A549 (cell line): Measurements from ENCODE around the gene NRAP. TPM values are rescaled to one million over a fixed set of nuclear protein-coding genes. Genes with fewer than 3 reads are reported as not detected.

Experiments used
- ATAC-seq, 2 experiments: fragments of 200-7000 bp in 1 of 2; fragments of >200 bp in 1 of 2; cut with Nextera tagmentation in 1 of 2; cut with Tn5 transposase in 1 of 2; 3 replicates each; pipeline versions ENCODE4 v1.8.0 to v1.9.1; 2018 to 2020; ENCODE audit warnings: mild to moderate bottlenecking in 1 of 2, moderate library complexity in 1 of 2
- CTCF ChIA-PET: fragments of 300-600 bp; sonication (Branson Sonifier 250); formaldehyde crosslinking; extraction: SDS; loops from one replicate; lab custom pipeline; 2021; ENCODE audit warnings: antibody characterized with exemption, inconsistent platforms; lab: Yijun Ruan, JAX
- POLR2A ChIA-PET: fragments of 350-600 bp; formaldehyde crosslinking; extraction: SDS; loops from one replicate; lab custom pipeline; 2021; ENCODE audit warnings: antibody characterized with exemption, inconsistent platforms; lab: Yijun Ruan, JAX
- DNase-seq, 2 experiments: peaks; one replicate each; pipeline versions ENCODE4 v3.0.0 to v3.0.0-alpha.2; 2011 to 2016; ENCODE audit warnings: low read depth in 1 of 2, low spot score in 1 of 2
- FAIRE-seq: peaks from 2 replicates; lab custom pipeline; 2011; peaks lifted over from hg19 to GRCh38; lab: Jason Lieb, UNC
- H3K27ac ChIP-seq, 2 experiments: fragments of >200 bp; sonication (Bioruptor Twin); formaldehyde crosslinking; 3 replicates each; pipeline ENCODE4 v1.5.1; 2016 to 2017
- H3K4me1 ChIP-seq: fragments of >200 bp; sonication (Bioruptor Twin); formaldehyde crosslinking; 3 replicates; pipeline ENCODE4 v1.6.1; 2016
- H3K4me2 ChIP-seq: fragments of >200 bp; sonication (Bioruptor Twin); formaldehyde crosslinking; 3 replicates; pipeline ENCODE4 v1.6.1; 2016
- H3K4me3 ChIP-seq: fragments of >200 bp; sonication (Bioruptor Twin); formaldehyde crosslinking; 3 replicates; pipeline ENCODE4 v1.5.1; 2016
- H3K9me3 ChIP-seq: fragments of >200 bp; sonication (Bioruptor Twin); formaldehyde crosslinking; 3 replicates; pipeline ENCODE4 v1.6.1; 2016
- BHLHE40 ChIP-seq: IDR thresholded peaks from 2 replicates; pipeline ENCODE4 v1.6.1; 2012; ENCODE audit warnings: low read depth, low read length, inconsistent platforms
- CHD4 ChIP-seq: fragments of 200-600 bp; sonication (generic); IDR thresholded peaks from 2 replicates; pipeline ENCODE4 v1.6.1; 2016; ENCODE audit warnings: antibody characterized with exemption, mild to moderate bottlenecking, borderline replicate concordance
- FOSB ChIP-seq: fragments of 250-450 bp; sonication (Bioruptor Pico); IDR thresholded peaks from 2 replicates; pipeline ENCODE4 v1.5.0; 2020; ENCODE audit warnings: mild to moderate bottlenecking, moderate library complexity
- FOSL2 ChIP-seq, 2 experiments: fragments of 450-650 bp in 1 of 2; fragments of >200 bp in 1 of 2; sonication (Bioruptor Twin) in 1 of 2; formaldehyde crosslinking; IDR thresholded peaks; 2 replicates each; pipeline versions ENCODE4 v1.5.0 to v1.6.1; 2016 to 2020; ENCODE audit warnings: mild to moderate bottlenecking in 1 of 2, moderate library complexity in 1 of 2
- GATA3 ChIP-seq: IDR thresholded peaks from 2 replicates; pipeline ENCODE4 v1.6.1; 2012; ENCODE audit warnings: borderline replicate concordance
- HOXB5 ChIP-seq: fragments of 250-450 bp; sonication (Bioruptor Pico); IDR thresholded peaks from 2 replicates; pipeline ENCODE4 v1.5.0; 2020; ENCODE audit warnings: mild to moderate bottlenecking, moderate library complexity
- JUN ChIP-seq, 2 experiments: fragments of >200 bp; sonication (Bioruptor Twin); formaldehyde crosslinking; IDR thresholded peaks; 2 replicates in 1 of 2; 3 replicates in 1 of 2; pipeline ENCODE4 v1.6.1; 2016 to 2017
- KDM5A ChIP-seq: fragments of 200-600 bp; sonication (generic); IDR thresholded peaks from 2 replicates; pipeline ENCODE4 v1.6.1; 2016; ENCODE audit warnings: antibody characterized with exemption, mild to moderate bottlenecking
- MAZ ChIP-seq: fragments of 150-350 bp; IDR thresholded peaks from 2 replicates; pipeline ENCODE4 v1.6.1; 2014; ENCODE audit warnings: antibody characterized with exemption, low read depth, low read length, borderline replicate concordance
- PHF8 ChIP-seq: fragments of 200-600 bp; sonication (generic); IDR thresholded peaks from 2 replicates; pipeline ENCODE4 v1.6.1; 2016; ENCODE audit warnings: low read depth, mild to moderate bottlenecking, antibody characterized with exemption, moderate library complexity, borderline replicate concordance
- POLR2A ChIP-seq: IDR thresholded peaks from 2 replicates; pipeline ENCODE4 v1.6.1; 2012; ENCODE audit warnings: mild to moderate bottlenecking, low read length
- RAD21 ChIP-seq, 2 experiments: fragments of >200 bp in 1 of 2; sonication (Bioruptor Twin) in 1 of 2; formaldehyde crosslinking in 1 of 2; IDR thresholded peaks in 1 of 2; conservative IDR thresholded peaks in 1 of 2; 2 replicates in 1 of 2; 3 replicates in 1 of 2; pipeline ENCODE4 v1.6.1; 2012 to 2018; ENCODE audit warnings: inconsistent platforms in 1 of 2
- RARB ChIP-seq: fragments of 250-450 bp; sonication (Bioruptor Pico); IDR thresholded peaks from 2 replicates; pipeline ENCODE4 v1.8.0; 2021; ENCODE audit warnings: mild to moderate bottlenecking, moderate library complexity
- SMC3 ChIP-seq: fragments of >200 bp; sonication (Bioruptor Twin); formaldehyde crosslinking; IDR thresholded peaks from 3 replicates; pipeline ENCODE4 v1.6.1; 2018; ENCODE audit warnings: inconsistent platforms
- SREBF2 ChIP-seq: fragments of 450-650 bp; IDR thresholded peaks from 2 replicates; pipeline ENCODE4 v1.6.1; 2014; ENCODE audit warnings: mild to moderate bottlenecking, moderate library complexity
- ZFP36 ChIP-seq: fragments of 450-650 bp; IDR thresholded peaks from 2 replicates; pipeline ENCODE4 v1.6.1; 2014; ENCODE audit warnings: borderline replicate concordance; ENCODE audit not compliant: partially characterized antibody
- ZNF302 ChIP-seq: fragments of 250-450 bp; sonication (Bioruptor Pico); IDR thresholded peaks from 2 replicates; pipeline ENCODE4 v1.9.0; 2021; ENCODE audit warnings: inconsistent platforms, mild to moderate bottlenecking, moderate library complexity
- ZSCAN20 ChIP-seq: fragments of 250-450 bp; sonication (Bioruptor Pico); IDR thresholded peaks from 2 replicates; pipeline ENCODE4 v1.8.0; 2022; ENCODE audit warnings: mild to moderate bottlenecking, moderate library complexity
- WGBS: methylation state at CpG from one replicate; pipeline ENCODE4 v1.1.6; 2017; ENCODE audit errors: missing lambda C conversion rate; 5-methylcytosine and 5-hydroxymethylcytosine counted together
- polyA plus RNA-seq, 4 experiments: library from polyadenylated mRNA; depleted of rRNA in 3 of 4; stranded (reverse); fragments of >200 nt; fragmentation: RNase III in 1 of 4; extraction: RNeasy Plus Mini Kit Qiagen cat#74134 plus additional on column Dnase treatment in 1 of 4; gene quantifications; 2 replicates in 3 of 4; 3 replicates in 1 of 4; pipeline ENCODE4 v1.2.3, GENCODE V29; 2011 to 2017
- TF ChIP-seq, protein P1 (sequence below): fragments of >200 bp; sonication (Bioruptor Twin); formaldehyde crosslinking; IDR thresholded peaks from 3 replicates; pipeline ENCODE4 v1.6.1; 2016
- TF ChIP-seq, protein P2 (sequence below): IDR thresholded peaks from 2 replicates; pipeline ENCODE4 v1.6.1; 2012
- TF ChIP-seq, protein P3 (sequence below): fragments of >200 bp; sonication (Bioruptor Twin); formaldehyde crosslinking; IDR thresholded peaks from 3 replicates; pipeline ENCODE4 v1.5.1; 2016
- TF ChIP-seq, protein P4 (sequence below): fragments of 150-350 bp; IDR thresholded peaks from 2 replicates; pipeline ENCODE4 v1.6.1; 2014; ENCODE audit warnings: low read depth, mild to moderate bottlenecking, low read length
- TF ChIP-seq, protein P5 (sequence below): IDR thresholded peaks from 2 replicates; pipeline ENCODE4 v1.6.1; 2012; ENCODE audit warnings: low read depth, borderline replicate concordance
- TF ChIP-seq, protein P6 (sequence below): fragments of >200 bp; sonication (Bioruptor Twin); formaldehyde crosslinking; IDR thresholded peaks from 2 replicates; pipeline ENCODE4 v1.6.1; 2016
- TF ChIP-seq, protein P7 (sequence below): fragments of 250-450 bp; sonication (Bioruptor Pico); IDR thresholded peaks from 2 replicates; pipeline ENCODE4 v1.5.0; 2021; ENCODE audit warnings: mild to moderate bottlenecking, moderate library complexity, borderline replicate concordance

Gene NRAP
- polyA plus RNA-seq, 2 of the 4 experiments (the other 2 are of a cell fraction) = not detected

DNA sequence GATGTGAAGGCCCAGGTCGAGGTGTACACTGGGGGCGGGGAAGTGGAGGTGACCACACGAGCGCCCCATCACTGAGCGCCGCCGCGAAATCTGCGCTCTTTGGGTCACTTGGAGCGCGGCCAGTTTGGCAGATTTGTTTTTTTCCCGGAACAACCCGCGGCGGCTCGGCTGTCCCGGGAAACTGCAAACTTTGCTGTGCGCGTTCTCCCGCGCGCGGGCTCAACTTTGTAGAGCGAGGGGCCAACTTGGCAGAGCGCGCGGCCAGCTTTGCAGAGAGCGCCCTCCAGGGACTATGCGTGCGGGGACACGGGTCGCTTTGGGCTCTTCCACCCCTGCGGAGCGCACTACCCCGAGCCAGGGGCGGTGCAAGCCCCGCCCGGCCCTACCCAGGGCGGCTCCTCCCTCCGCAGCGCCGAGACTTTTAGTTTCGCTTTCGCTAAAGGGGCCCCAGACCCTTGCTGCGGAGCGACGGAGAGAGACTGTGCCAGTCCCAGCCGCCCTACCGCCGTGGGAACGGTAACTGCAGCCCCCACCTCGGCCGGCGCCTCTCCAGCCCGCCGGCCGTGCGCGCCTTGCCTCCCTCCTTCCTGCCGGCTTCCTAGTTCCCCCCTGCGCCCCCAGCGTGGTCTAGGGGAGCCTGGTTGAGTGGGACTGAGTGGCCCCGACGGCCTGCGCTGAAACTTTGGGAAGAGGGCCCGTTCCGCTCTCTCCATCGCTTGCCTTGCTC lies 15.8 kb upstream of the NRAP start, which contains the start of gene CASP7:
Gene CASP7, plus strand, starts transcription at position 450 of the 727 bp plus-strand sequence. CDS start 17,582 bp downstream, outside the sequence.
- peak; percentile 74 to 88 for DNase-seq
- H3K4me1 ChIP-seq = peaks cover 11% of the 10 kb centered on the region
- ATAC-seq = peak; percentile 89 to 95
- ChIA-PET POLR2A (interaction anchor here (0.6 kb wide), 1 partner anchor 212 kb away, joined by 9 read pairs; no protein-coding TSS in a partner anchor), CTCF (interaction anchor here (0.6 to 2.5 kb wide), 31 partner anchors 9 to 550 kb away, joined by 3 to 11 read pairs (median 4); partner anchors contain the start of gene NRAP)
- H3K4me2 ChIP-seq = peak within 1 kb of the TSS; percentile 79
- H3K9me3 ChIP-seq = 0 out of 3 replicates have a peak, but pooled peaks cover 3% of the 10 kb centered on the region
- peak within 1 kb of the TSS; percentile 96 to 100 for H3K27ac ChIP-seq
- FAIRE-seq = no peak
- WGBS = 0% methylated on average over 18 of the region's 68 CpGs
- TF ChIP-seq RAD21 (conservative IDR thresholded peaks at IDR 0.05 in 1 of 2, IDR thresholded peaks at IDR 0.05 in 1 of 2) (peak; percentile 9 to 30; a peak in 3 of 5 replicates), PHF8 (0 out of 2 replicates have a peak, but pooled peaks have one; percentile 42), GATA3 (0 out of 2 replicates have a peak, but pooled peaks have one; percentile 26), KDM5A (0 out of 2 replicates have a peak, but pooled peaks have one; percentile 24), FOSL2 (IDR thresholded peaks at IDR 0.05) (no peak), FOSL2 (CRISPR knock-in tag; IDR thresholded peaks at IDR 0.05) (no peak), CHD4 (no peak), JUN (IDR thresholded peaks at IDR 0.05) (peak in 1 of 2 experiments; percentile 43; a peak in 1 of 5 replicates), POLR2A (peak; percentile 31)
- TF ChIP-seq, protein P1, sequence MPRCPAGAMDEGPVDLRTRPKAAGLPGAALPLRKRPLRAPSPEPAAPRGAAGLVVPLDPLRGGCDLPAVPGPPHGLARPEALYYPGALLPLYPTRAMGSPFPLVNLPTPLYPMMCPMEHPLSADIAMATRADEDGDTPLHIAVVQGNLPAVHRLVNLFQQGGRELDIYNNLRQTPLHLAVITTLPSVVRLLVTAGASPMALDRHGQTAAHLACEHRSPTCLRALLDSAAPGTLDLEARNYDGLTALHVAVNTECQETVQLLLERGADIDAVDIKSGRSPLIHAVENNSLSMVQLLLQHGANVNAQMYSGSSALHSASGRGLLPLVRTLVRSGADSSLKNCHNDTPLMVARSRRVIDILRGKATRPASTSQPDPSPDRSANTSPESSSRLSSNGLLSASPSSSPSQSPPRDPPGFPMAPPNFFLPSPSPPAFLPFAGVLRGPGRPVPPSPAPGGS = no peak
- TF ChIP-seq, protein P2, sequence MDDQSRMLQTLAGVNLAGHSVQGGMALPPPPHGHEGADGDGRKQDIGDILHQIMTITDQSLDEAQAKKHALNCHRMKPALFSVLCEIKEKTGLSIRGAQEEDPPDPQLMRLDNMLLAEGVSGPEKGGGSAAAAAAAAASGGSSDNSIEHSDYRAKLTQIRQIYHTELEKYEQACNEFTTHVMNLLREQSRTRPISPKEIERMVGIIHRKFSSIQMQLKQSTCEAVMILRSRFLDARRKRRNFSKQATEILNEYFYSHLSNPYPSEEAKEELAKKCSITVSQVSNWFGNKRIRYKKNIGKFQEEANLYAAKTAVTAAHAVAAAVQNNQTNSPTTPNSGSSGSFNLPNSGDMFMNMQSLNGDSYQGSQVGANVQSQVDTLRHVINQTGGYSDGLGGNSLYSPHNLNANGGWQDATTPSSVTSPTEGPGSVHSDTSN = 0 out of 2 replicates have a peak, but pooled peaks have one; percentile 18
- TF ChIP-seq, protein P3, sequence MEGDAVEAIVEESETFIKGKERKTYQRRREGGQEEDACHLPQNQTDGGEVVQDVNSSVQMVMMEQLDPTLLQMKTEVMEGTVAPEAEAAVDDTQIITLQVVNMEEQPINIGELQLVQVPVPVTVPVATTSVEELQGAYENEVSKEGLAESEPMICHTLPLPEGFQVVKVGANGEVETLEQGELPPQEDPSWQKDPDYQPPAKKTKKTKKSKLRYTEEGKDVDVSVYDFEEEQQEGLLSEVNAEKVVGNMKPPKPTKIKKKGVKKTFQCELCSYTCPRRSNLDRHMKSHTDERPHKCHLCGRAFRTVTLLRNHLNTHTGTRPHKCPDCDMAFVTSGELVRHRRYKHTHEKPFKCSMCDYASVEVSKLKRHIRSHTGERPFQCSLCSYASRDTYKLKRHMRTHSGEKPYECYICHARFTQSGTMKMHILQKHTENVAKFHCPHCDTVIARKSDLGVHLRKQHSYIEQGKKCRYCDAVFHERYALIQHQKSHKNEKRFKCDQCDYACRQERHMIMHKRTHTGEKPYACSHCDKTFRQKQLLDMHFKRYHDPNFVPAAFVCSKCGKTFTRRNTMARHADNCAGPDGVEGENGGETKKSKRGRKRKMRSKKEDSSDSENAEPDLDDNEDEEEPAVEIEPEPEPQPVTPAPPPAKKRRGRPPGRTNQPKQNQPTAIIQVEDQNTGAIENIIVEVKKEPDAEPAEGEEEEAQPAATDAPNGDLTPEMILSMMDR = peak; percentile 31; the same call in 1 of the 3 replicates
- TF ChIP-seq, protein P4, sequence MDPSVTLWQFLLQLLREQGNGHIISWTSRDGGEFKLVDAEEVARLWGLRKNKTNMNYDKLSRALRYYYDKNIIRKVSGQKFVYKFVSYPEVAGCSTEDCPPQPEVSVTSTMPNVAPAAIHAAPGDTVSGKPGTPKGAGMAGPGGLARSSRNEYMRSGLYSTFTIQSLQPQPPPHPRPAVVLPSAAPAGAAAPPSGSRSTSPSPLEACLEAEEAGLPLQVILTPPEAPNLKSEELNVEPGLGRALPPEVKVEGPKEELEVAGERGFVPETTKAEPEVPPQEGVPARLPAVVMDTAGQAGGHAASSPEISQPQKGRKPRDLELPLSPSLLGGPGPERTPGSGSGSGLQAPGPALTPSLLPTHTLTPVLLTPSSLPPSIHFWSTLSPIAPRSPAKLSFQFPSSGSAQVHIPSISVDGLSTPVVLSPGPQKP = no peak
- TF ChIP-seq, protein P5, sequence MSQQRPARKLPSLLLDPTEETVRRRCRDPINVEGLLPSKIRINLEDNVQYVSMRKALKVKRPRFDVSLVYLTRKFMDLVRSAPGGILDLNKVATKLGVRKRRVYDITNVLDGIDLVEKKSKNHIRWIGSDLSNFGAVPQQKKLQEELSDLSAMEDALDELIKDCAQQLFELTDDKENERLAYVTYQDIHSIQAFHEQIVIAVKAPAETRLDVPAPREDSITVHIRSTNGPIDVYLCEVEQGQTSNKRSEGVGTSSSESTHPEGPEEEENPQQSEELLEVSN = peak; percentile 39; the same call in 1 of the 2 replicates
- TF ChIP-seq, protein P6, sequence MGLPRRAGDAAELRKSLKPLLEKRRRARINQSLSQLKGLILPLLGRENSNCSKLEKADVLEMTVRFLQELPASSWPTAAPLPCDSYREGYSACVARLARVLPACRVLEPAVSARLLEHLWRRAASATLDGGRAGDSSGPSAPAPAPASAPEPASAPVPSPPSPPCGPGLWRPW = no peak
- peak within 1 kb of the TSS; percentile 97 for H3K4me3 ChIP-seq

DNA sequence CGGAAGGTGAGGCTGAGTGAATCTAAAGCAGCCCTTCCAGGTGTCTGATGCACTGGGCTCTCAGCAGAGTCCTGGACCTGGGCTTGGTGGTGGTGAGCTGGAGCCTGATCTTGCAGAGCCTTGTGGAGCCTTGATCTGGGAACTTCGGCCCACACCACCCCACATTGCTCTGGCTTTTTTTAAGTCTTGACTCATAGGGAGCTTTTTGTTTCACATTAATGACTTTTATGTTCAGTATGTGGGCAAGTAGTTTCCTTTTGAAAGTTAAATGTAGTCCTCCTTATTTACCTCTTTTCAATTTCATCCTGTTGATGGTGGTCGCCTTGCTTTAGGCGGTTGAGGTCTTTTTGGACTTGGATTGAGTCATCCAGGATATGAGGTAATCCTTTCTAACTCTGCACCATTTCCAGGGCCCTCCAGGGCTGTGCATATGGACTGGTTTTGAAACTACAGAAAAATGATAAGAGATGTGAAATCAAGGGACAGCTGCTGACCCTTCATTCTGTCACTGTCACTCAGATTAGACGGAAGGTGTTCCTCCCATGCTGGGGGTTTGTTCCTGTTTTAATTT lies 2.9 kb upstream of the NRAP start:
- ATAC-seq = no peak
- Histone ChIP-seq H3K4me3 (no peak overlapping the region), H3K27ac (no peak overlapping the region), H3K9me3 (no peaks in the 10 kb centered on the region), H3K4me2 (no peak overlapping the region), H3K4me1 (0 out of 3 replicates have a peak, but pooled peaks cover 2% of the 10 kb centered on the region)
- POLR2A ChIA-PET = no interaction called here
- no peak for DNase-seq
- 84% methylated on average over 5 of the region's 5 CpGs for WGBS
- no peak for FAIRE-seq
- CTCF ChIA-PET = interaction anchor here (0.9 to 1.5 kb wide), 3 partner anchors 11 to 42 kb away, joined by 3 to 4 read pairs (median 3); no protein-coding TSS in a partner anchor
- TF ChIP-seq ZNF302 (CRISPR knock-in tag) = no peak
- TF ChIP-seq RARB (CRISPR knock-in tag) = no peak
- TF ChIP-seq, protein P7, sequence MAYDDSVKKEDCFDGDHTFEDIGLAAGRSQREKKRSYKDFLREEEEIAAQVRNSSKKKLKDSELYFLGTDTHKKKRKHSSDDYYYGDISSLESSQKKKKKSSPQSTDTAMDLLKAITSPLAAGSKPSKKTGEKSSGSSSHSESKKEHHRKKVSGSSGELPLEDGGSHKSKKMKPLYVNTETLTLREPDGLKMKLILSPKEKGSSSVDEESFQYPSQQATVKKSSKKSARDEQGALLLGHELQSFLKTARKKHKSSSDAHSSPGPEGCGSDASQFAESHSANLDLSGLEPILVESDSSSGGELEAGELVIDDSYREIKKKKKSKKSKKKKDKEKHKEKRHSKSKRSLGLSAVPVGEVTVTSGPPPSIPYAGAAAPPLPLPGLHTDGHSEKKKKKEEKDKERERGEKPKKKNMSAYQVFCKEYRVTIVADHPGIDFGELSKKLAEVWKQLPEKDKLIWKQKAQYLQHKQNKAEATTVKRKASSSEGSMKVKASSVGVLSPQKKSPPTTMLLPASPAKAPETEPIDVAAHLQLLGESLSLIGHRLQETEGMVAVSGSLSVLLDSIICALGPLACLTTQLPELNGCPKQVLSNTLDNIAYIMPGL = no peak
- TF ChIP-seq HOXB5 (CRISPR knock-in tag) = no peak
- no peak for TF ChIP-seq BHLHE40
- no peak for TF ChIP-seq SMC3
- TF ChIP-seq SREBF2 = no peak
- TF ChIP-seq MAZ = no peak
- no peak for TF ChIP-seq JUN (IDR thresholded peaks at IDR 0.05)
- no peak for TF ChIP-seq KDM5A
- TF ChIP-seq ZFP36 = no peak
- no peak for TF ChIP-seq FOSB
- TF ChIP-seq, protein P6 = no peak
- no peak for TF ChIP-seq ZSCAN20 (CRISPR knock-in tag)
